ENCODE measurements around the gene PDE9A.

Gene PDE9A

DNA sequence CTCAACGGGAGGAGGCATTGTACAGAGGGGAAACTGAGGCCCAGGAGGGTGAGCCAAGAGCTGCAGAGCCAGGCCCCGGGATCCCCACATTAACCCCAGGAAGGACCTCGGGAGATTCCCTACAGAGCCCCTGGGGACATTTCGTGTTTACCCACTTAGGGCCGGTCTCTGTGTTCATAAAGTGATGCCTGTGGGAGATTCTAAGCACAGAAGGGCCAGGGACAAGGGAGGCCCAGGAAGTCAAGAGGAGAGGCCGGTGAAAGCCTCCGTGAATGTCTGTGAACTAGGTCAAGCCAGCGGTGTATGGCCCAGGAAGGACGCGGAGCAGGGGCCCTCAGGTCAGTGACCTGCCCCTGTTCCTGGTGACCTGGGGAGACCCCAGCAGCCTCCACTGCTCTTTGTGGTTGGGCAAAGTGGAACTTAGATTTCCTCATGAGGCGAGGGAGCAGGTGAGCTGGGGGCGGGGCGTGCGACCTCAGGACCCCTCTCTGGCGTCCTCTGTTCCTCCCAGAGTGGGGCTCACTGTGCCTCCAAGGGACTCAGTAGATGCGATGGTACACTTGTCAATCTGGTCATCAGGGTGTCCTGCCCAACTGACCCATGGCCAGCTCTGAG is 34.9 kb downstream of the PDE9A start:
- no peak for DNase-seq (ENCODE audit: low spot score)

GRCh38 chr21:42688841-42689371 is 35.5 kb downstream of the PDE9A start:
- no peak for DNase-seq (ENCODE audit: low spot score)

GRCh38 chr21:42690586-42690985 is 37.2 kb downstream of the PDE9A start:
- no peak for DNase-seq (ENCODE audit: low spot score)

- DNase-seq (ENCODE audit: low spot score) = no peak
Observed at GRCh38 chr21:42691901-42692559, 38.6 kb downstream of the PDE9A start.

DNA sequence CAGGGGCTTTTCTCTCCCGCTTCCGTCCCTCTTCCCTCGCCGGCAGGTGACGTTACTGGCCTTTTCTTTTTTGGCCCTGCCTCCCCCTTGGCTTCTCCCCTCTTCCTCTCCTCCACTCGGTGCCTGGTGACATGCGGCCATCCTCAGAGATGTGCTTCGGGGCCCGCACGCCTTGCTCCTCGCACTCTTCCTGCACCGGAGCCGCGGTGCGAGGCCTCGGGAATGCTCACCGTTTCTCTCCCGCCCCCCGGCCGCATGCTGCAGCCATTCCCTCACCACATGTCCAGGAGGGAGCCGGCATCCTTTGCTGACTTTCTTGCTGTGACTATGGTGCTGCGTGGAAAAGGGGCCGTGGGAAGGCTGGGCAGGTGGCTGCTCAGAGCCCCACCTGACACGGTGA is 39.3 kb downstream of the PDE9A start:
- no peak for DNase-seq (ENCODE audit: low spot score)

DNA sequence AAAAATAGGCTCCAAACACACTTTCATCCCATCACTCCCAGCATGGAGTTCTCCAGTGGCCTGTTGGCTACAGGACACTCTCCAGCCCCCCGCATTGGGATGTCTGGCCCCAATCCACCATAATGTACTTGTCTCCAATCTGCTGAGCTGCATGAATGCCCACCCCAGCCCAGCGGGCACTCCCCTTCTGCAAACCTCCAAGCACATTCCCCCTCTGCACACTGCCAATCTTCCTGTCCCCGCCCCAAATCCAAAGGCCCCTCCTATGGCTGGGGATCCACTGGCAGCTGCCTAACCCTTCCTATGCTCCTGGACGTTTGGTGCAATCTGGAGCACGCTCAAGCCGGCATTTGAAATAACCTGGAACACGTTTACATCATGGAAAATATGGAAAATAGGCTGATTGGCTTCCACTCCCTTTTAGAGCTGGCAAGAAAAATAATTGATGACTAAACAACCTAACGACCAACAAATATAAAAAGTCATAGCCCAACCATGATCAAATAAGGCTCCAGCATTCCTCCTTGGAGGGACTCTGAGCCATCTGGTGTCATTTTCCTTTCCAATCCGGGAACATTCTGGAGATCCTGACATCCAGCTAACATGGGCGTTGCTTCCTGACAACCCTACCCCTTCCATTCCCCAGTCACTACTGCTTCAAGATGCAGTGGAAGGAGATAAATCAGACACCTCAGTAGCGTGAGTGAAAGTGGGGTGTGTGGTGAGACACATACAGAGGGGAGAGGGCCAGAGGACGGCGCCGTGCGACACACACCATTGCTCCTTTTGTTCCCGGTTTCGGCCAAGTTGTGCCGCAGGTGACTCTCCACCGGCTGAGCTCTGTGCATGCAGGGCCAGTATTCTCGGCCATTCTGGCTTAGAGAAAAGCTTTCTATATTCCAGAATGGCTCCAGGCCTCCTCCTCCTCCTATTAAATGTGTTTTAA is 41.6 kb downstream of the PDE9A start:
- DNase-seq (ENCODE audit: low spot score) = no peak

DNA sequence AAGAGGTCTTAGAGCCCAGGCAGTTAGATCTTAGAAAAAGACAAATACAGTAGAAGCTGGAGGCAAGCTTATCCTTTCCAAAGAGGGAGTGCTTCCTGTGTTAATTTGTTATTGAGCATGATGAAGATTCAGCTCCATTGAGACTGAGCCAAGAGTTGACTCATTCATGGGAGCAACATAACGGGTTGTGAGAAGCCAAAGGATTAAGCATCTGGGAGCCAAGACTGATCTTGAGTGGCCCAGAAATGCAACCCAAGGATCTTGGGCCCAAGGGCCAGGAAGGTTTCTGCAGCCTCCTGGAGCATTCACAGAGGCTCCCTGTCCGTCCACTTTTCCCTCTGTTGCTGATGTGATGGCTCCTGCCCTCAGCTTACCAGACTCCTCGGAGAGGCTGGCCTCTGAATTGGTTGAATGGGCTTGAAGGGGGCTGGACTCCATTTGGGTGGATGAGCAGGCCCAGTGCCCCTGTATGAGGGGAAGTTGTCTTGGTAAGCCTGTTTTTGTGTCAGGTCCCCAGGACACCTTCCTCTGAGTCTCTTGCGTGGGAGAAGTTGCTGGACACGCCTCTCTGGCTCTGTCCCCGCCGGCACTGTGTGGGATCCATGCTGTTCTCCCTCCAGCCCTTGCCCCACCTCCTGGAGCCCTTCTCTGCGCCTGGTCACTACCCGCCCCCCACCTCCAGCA is 42.4 kb downstream of the PDE9A start:
- no peak for DNase-seq (ENCODE audit: low spot score)

- no peak for DNase-seq (ENCODE audit: low spot score)
Observed at GRCh38 chr21:42696501-42697040, 43.1 kb downstream of the PDE9A start.

DNA sequence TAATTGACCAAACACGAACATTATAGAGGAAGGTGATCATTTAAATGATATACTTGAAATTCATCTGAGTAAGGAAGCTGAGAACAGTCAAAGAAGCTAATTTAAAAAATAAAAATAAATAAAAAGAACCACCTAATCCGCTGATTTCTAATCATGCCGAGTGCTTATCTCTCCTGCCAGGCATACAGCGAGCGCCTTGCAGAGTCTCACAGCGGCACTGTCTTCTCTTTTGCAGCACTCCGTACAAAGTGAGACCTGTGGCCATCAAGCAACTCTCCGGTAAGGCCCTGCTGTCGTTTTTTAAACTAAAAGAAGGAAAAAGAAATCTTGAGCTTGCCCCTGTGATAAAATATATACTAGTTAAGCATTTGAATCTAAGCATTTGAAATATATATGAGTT is 45.3 kb downstream of the PDE9A start:
- no peak for DNase-seq (ENCODE audit: low spot score)

- DNase-seq (ENCODE audit: low spot score) = no peak
Observed at GRCh38 chr21:42699196-42699595, 45.8 kb downstream of the PDE9A start.

GRCh38 chr21:42701706-42702456 is 48.5 kb downstream of the PDE9A start:
- DNase-seq (ENCODE audit: low spot score) = no peak

DNA sequence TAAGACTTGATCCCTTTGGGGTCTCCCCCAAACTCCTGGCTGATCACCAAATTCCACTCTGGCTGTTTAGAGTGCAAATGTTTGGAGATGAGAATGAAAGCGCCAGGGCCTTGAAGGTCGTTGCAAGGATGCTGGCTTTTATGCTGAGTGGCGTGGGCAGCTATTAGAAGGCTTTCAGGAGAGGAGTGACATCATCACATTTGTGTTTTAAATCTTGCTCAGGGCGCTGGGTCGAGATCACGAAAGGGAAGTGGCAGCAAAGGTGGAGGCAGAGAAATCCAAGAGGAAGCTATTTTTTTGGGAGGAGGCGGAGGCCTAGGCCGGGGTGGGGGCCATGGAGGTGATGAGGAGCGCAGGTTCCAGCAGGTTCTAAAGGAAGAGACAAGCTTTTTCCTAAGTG is 49.3 kb downstream of the PDE9A start:
- DNase-seq (ENCODE audit: low spot score) = no peak

DNA sequence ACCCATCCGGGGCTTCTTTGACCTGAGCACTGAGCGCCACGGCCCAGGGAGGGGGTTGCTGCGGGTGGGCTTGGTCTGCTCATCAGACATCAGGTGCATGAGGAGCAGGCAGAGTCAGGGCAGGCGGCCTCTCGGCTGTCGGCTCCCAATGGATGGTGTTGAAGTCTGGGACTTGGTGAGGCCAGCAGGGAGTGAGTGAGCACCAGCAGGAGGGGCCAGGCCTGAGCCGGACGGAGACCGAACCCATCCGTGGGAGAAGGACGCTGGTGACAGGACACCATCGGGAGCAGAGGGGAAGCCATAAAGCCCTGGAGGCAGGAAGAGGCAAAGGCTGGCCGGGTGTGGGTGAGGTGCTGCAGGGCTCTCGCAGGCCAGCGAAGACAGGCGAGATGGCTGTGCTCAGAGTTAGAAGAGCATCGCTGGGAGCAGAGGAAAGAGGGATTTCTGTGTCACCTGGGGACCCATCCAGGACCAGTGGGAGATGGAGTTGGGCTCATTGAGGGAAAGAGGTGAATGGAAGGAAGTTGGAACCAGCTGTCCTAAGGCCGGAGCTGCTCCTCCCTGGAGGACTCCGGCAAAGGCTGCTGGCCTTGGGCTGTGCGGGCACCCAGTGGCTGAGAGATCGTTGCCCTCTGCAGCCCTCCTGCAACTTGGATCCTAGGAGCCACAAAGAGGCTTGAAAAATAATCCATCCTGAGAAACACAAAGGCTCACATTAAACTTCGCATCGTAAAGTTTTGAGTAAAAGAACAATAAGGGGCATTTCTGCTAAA is 49.9 kb downstream of the PDE9A start:
- DNase-seq (ENCODE audit: low spot score) = no peak

- DNase-seq (ENCODE audit: low spot score) = no peak
Observed at GRCh38 chr21:42703965-42704364, 50.5 kb downstream of the PDE9A start.

DNA sequence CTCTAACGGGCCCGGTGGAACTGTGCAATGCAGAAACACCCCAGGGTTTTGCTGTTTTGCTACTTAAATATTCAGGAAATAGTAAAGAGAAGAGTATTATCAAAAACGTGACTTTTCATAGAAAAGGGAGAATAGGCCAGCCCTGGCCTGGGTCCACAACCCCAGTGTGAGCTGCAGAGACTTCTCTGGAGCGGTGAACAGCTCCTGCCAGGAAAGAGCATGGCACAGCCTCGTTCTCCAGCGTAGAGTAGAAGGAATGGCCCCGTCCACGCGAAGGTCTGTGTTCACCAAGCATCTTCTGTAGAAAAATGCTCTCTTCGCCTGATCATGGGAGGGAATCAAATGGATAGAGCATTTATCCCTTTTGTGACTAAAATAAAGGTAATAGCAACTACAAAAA is 51.4 kb downstream of the PDE9A start:
- DNase-seq (ENCODE audit: low spot score) = no peak

GRCh38 chr21:42705346-42705745 is 51.9 kb downstream of the PDE9A start:
- DNase-seq (ENCODE audit: low spot score) = no peak

GRCh38 chr21:42705746-42706374 is 52.4 kb downstream of the PDE9A start:
- no peak for DNase-seq (ENCODE audit: low spot score)

DNA sequence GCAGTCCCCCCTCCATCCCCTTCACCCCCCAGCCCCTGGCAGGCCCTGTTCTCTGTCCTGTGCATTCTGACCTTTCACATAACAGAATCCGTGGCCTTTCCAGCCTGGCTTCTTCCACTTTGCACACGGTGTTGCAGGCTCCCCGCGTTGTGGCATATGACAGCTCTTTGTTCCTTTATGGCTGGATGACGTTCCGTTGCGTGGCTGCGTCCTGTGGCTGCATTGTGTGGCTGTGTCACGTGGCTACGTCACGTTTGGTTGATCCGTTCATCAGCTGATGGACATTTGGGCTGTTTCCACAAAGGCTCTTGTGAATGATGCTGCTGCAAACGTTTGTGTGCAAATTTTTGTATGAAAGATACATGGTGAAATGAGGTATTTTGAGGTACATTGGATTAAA is 53.3 kb downstream of the PDE9A start:
- DNase-seq (ENCODE audit: low spot score) = no peak

DNA sequence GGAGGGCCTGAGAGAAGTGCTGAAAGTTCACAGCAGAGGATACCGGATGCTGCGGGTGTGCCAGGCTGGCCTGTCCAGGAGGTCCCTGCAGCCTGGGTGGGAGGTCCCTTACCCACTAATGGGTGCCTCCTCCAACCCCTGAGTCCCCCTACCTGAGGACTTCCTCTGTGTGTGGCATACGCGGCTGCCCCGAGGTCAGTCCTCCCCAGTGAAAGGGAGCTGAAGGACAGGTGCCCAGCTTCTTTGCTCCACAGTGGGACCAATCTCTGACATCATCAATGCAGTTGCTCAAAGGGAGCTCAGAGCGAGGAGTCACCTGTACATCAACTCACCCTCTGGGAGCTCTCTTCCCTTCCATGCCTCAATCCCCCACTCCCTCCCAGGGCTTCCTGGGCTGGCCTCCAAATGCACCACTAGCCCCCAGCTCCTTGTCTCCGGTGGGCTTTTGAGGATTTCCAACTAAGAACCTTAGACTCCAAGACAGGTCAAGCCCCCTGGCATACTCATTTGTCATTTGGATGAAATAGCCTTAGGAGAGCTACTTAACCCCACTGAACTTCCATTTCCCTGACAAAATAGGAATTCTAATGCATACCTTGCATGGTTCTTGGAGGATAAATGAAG is 53.9 kb downstream of the PDE9A start:
- DNase-seq (ENCODE audit: low spot score) = no peak

All from COLO829 (cell line).